Thyroid gland (tissue), 4 donors: ENCODE results near the gene DCAF8. TPM values are rescaled to one million over a fixed set of nuclear protein-coding genes. Genes with fewer than 3 reads are reported as not detected.

Experiments
- DNase-seq, 2 donors: peaks; one replicate each; pipeline ENCODE4 v3.0.0-alpha.2; 2019
- H3K27ac ChIP-seq, 3 donors: fragments of 200-600 bp; sonication (generic); 1 replicate in 2 of 3; 2 replicates in 1 of 3; pipeline ENCODE4 v1.5.1; 2016 to 2019; ENCODE audit warnings: mild to moderate bottlenecking in 1 of 3, moderate library complexity in 1 of 3
- H3K27me3 ChIP-seq: fragments of 200-600 bp; sonication (generic); one replicate; pipeline ENCODE4 v1.5.1; 2019
- H3K36me3 ChIP-seq, 2 donors: fragments of 200-600 bp; sonication (generic); one replicate each; pipeline ENCODE4 v1.5.1; 2016 to 2019
- H3K4me1 ChIP-seq, 2 donors: fragments of 200-600 bp; sonication (generic); one replicate each; pipeline ENCODE4 v1.5.1; 2017 to 2019
- H3K4me3 ChIP-seq, 3 donors: fragments of 200-600 bp; sonication (generic); replicated peaks in 1 of 3; 1 replicate in 2 of 3; 2 replicates in 1 of 3; pipeline ENCODE4 v1.5.1; 2016; ENCODE audit warnings: mild to moderate bottlenecking in 1 of 3
- H3K9me3 ChIP-seq: fragments of 200-600 bp; sonication (generic); one replicate; pipeline ENCODE4 v1.5.1; 2017
- CTCF ChIP-seq, 6 experiments: fragments of 200-600 bp in 3 of 6; fragments of 450-650 bp in 3 of 6; sonication (generic) in 3 of 6; IDR thresholded peaks; one replicate each; pipeline ENCODE4 v1.5.1; 2016 to 2019; ENCODE audit warnings: antibody characterized with exemption in 6 of 6, mild to moderate bottlenecking in 2 of 6, inconsistent platforms in 1 of 6, moderate library complexity in 1 of 6
- POLR2A ChIP-seq, 2 donors: fragments of 450-650 bp; IDR thresholded peaks; one replicate each; pipeline ENCODE4 v1.6.1; 2017; ENCODE audit warnings: antibody characterized with exemption in 2 of 2, mild to moderate bottlenecking in 2 of 2, moderate library complexity in 1 of 2
- WGBS, 2 donors: methylation state at CpG; one replicate each; pipeline ENCODE4 v1.1.5; 2017; 5-methylcytosine and 5-hydroxymethylcytosine counted together
- intact Hi-C: fragments of 100-400 bp; cut with DNase I; formaldehyde crosslinking; loops from one replicate; pipeline ENCODE4 v1.15.1; 2023
- total RNA-seq, 4 donors: library from RNA; depleted of rRNA; stranded (reverse); fragments of >200 nt; gene quantifications; one replicate each; pipeline ENCODE4 v1.2.3, GENCODE V29; 2016

Gene DCAF8
- total RNA-seq, 4 donors from 2014 or later: 221 to 239 (median 228) TPM

DNA sequence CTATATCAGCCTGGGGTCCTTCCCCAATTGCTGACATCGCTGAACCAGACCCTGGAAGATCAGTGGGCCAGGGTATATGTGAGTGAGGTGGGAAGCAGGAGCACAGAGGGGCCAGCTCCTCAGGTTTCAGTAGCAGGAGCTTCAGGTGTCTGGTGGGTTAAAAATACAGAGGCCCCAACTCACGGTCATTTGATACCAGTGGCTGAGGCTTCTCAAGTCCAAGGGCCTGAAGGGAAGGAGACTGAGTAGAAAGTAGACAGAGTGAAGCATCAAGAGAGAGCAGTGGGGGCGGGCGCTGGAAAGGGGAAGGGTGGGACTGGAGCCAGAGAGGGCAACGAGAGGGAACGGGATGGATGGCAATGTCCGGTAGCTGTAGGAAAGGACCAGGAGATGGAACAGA lies 74.0 kb downstream of the DCAF8 start:
- H3K9me3 ChIP-seq: no peaks in the 10 kb centered on the region
- 73 to 77% methylated on average over 7 of the region's 7 CpGs for WGBS, 2 donors
- DNase-seq: no peak
- H3K36me3 ChIP-seq: no peaks in the 10 kb centered on the region
- no peak overlapping the region for H3K4me3 ChIP-seq
- peaks cover 0 to 2% of the 10 kb centered on the region in 2 donors for H3K4me1 ChIP-seq
- intact Hi-C loops: no loop called here
- no peaks in the 10 kb centered on the region for H3K27me3 ChIP-seq
- no peak overlapping the region for H3K27ac ChIP-seq
- TF ChIP-seq CTCF (IDR thresholded peaks at IDR 0.05) (no peak), POLR2A (IDR thresholded peaks at IDR 0.05) (no peak)

- TF ChIP-seq CTCF (IDR thresholded peaks at IDR 0.05) (no peak), POLR2A (IDR thresholded peaks at IDR 0.05) (no peak)
These were observed 74.9 kb downstream of the DCAF8 start for GRCh38 chr1:160187407-160187806.

DNA sequence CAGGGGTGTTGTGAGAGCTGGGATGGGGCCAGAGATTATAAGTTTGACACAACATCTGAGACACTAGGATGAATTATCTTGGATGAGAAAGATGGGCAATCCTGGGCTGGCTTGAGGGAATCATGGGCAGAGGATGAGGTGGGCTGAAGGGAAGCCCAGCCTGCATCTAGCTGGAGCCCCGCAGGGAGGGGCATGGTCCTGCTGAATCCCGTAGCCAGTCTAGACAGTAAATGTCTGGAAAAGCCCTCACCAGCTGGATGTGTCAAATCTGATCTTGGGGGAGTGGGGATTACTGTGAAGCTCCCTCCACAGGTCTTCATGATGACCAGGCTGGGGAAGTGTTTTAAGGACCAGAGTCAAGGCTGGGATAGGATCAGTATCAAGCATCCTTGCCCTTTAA lies 75.6 kb downstream of the DCAF8 start:
- Histone ChIP-seq H3K4me1 (no peaks in the 10 kb centered on the region), H3K27ac (no peak overlapping the region), H3K4me3 (no peak overlapping the region), H3K36me3 (no peaks in the 10 kb centered on the region), H3K9me3 (no peaks in the 10 kb centered on the region), H3K27me3 (no peaks in the 10 kb centered on the region)
- 81 to 92% methylated on average over 2 of the region's 2 CpGs for WGBS, 2 donors
- intact Hi-C loops: no loop called here
- DNase-seq: no peak
- TF ChIP-seq CTCF (IDR thresholded peaks at IDR 0.05) (no peak), POLR2A (IDR thresholded peaks at IDR 0.05) (no peak)

More at GRCh38 chr1:160187407-160187806, 74.9 kb downstream of the DCAF8 start:
- H3K4me1 ChIP-seq: no peaks in the 10 kb centered on the region
- H3K27ac ChIP-seq: no peak overlapping the region
- intact Hi-C loops: no loop called here
- H3K27me3 ChIP-seq: no peaks in the 10 kb centered on the region
- WGBS, 2 donors: 83 to 88% methylated on average over 7 of the region's 7 CpGs
- DNase-seq: no peak
- no peaks in the 10 kb centered on the region for H3K36me3 ChIP-seq
- no peaks in the 10 kb centered on the region for H3K9me3 ChIP-seq
- no peak overlapping the region for H3K4me3 ChIP-seq

DNA sequence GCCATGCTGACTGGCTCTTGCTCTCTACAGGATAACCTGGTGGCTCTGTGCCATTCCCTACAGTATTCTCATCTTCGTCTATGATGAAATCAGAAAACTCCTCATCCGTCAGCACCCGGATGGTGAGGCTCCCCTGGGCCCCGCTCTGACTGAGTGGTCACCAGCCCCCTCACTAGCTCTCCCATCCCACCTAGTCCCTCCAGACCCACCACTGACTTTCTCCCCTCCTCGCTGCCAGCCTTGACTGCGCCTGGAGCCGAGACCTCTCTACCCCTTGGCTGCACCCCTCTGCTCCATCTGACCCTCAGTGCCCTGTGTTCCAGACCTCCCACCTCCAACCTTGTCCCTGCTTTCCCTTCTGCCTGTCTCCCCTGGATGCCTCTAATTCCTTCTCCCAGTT lies 76.1 kb downstream of the DCAF8 start:
- Histone ChIP-seq H3K4me1 (no peaks in the 10 kb centered on the region), H3K27me3 (no peaks in the 10 kb centered on the region), H3K9me3 (no peaks in the 10 kb centered on the region), H3K27ac (no peak overlapping the region), H3K36me3 (no peaks in the 10 kb centered on the region), H3K4me3 (no peak overlapping the region)
- no peak for TF ChIP-seq POLR2A (IDR thresholded peaks at IDR 0.05)
- WGBS, 2 donors: 96% methylated on average over 7 of the region's 7 CpGs
- no peak for DNase-seq
- intact Hi-C loops: no loop called here

DNA sequence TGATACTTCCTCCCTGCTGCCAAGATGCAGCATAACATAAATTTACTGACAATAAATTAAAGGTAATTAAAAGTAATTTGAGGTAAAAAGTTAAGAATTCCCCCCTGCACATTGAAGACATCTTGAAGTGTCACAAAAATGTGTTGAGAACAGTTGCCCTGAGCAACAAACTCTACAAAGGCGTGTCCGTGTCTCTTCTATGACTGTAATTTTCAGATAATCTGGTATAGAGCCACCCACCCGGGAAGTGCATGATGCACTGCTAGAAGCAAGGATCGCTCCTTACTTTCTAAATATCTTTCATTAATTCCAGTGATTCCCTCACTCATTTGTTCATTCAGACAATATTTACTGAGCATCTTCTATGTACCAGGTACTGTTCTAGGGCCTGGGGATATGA lies 83.0 kb downstream of the DCAF8 start:
- TF ChIP-seq POLR2A (IDR thresholded peaks at IDR 0.05) (no peak), CTCF (IDR thresholded peaks at IDR 0.05) (no peak)
- WGBS, 2 donors: 90 to 94% methylated on average over 4 of the region's 4 CpGs
- Histone ChIP-seq H3K4me3 (no peak overlapping the region), H3K36me3 (no peaks in the 10 kb centered on the region), H3K4me1 (no peaks in the 10 kb centered on the region), H3K27me3 (no peaks in the 10 kb centered on the region), H3K27ac (no peak overlapping the region), H3K9me3 (no peaks in the 10 kb centered on the region)
- intact Hi-C loops: no loop called here
- no peak for DNase-seq

DNA sequence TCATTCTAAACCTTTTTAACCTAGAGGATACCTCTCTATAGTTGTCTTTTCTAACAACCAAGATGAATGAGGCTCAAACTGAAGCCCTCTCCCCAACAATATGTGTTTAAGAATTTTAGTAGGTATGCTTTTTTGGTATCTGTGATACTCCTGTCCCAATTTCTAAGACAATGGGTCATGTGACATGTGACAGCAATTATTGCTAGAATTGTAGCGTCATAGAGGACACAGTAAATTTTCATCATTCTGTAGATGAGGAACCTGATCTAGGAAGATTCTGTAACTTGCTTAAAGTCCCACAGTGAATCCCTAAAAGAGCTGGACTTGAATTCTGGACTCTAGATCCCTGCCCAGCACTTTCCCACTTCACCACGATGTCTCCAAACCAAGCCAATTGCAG lies 83.6 kb downstream of the DCAF8 start:
- no peak for TF ChIP-seq POLR2A (IDR thresholded peaks at IDR 0.05)
- TF ChIP-seq CTCF (IDR thresholded peaks at IDR 0.05): no peak
- DNase-seq: no peak
- 94 to 96% methylated on average over 2 of the region's 2 CpGs for WGBS, 2 donors
- H3K27ac ChIP-seq: no peak overlapping the region
- no peaks in the 10 kb centered on the region for H3K9me3 ChIP-seq
- no peaks in the 10 kb centered on the region for H3K4me1 ChIP-seq
- intact Hi-C loops: no loop called here
- no peak overlapping the region for H3K4me3 ChIP-seq
- H3K36me3 ChIP-seq: no peaks in the 10 kb centered on the region
- H3K27me3 ChIP-seq: no peaks in the 10 kb centered on the region
